Measurements from ENCODE around the gene TSPAN9.

The TSPAN9 gene

DNA sequence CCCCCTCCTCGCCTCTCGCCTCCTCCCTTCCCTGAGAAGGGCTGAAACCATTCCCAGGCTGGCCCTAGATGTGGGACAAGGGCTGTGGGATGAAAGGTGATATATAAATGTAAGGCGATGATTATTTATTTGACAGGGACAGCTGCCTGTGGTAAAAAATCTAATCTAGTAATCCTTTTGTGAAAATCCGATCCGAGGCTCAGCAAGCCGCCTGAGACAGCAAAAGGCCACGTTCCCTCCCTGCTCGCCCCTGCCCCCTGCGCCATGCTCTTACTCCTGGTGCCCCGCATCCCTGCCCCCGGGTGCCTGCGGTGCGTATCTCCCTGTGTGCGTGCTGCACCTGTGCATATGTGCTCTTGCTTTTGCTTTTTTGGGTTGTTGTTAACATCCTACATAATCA lies 65.2 kb downstream of the TSPAN9 start:
- no peak for DNase-seq

DNA sequence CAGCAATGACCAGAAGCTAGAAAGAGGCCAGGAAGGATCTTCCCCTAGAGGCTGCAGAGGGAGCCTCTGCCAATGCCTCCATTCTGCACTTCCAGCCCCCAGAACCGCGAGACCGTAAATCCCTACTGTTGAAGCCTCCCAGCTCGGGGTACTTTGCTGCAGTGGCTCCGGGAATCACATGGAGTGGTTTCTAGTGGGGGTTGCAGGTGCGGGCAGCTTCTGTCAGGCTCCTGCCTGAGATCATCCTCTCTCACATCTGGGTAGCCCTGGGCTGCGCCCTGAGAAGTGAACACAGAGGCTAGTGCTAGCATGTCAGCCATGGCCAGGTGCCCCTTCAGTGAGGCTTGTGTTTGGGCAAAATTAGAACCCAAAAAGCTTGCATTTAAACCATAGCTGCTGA lies 67.3 kb downstream of the TSPAN9 start:
- no peak for DNase-seq

DNA sequence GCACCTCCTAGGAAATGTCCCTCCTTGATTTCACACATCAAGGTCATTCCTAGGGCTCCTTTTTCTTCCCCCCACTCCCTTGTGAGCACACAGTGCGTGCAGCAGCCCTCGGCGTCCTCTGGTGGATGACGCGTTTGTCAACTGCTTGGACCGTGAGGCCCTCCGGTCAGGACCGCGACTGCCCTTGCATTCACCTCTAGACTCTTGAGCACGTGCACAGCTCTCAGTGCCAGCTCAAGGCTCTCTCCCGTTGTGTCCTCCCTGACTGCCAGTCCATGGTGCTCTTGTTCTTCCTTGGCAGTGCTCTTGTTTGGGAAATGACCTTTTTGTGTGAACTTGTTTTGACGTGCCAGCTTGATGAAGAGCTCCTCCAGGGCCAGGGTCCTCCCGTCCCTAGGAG lies 67.9 kb downstream of the TSPAN9 start:
- no peak for DNase-seq

DNA sequence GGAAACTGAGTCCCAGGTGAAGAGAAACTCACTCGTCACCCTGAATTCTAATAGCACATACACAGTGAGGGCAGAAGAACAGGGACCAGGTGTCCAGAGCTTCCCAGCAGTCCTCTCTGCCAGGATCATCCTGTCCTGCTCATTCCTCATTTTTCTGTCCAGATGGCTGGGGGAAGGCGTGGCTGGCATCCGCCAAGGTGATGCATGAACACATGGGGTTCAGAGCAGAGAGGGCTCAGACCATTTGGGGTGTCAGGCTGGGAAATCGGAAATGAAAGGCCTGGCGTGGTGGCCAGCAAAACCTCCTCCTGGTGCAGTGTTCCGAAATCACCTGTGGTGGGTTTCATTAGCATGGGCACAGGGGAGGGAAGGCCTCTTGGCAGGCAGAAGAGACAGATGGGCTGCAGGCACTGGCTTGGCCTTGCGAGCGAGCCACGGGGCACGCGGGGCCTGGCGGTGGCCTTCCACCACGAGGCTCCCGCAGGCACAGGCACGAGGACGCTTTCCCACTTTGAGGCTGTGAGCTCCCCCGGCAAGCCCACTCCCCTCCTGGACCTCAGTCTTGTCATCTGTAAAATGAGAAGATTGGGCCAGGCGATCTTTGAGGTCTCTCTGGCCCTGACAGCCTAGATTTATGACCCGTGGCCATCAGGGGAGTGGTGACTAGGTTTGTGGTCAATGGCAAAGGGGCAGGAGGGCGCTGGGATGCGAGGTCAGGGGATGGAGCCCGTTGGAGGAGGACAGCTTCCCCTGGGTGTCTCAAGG lies 68.5 kb downstream of the TSPAN9 start:
- DNase-seq: no peak

DNA sequence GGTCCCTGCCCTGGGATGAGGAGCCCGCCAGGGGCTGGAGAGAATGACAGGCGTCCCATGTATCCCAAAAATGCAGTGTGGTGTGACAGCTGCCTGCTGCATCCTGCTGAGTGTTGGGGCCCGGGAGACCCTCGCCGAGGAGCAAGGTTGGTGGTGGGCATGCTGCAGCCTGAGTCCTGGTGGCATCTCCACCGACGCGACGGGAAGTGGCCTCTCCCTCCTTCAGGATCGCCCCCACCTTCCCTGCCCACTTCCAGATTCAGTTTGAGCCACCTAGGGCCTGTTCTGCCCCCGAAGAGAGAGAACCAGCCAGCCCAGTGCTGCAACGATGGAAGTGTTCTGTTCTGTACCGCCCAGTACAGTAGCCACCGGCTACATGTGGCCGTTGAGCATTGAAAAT lies 70.1 kb downstream of the TSPAN9 start:
- no peak for DNase-seq

DNA sequence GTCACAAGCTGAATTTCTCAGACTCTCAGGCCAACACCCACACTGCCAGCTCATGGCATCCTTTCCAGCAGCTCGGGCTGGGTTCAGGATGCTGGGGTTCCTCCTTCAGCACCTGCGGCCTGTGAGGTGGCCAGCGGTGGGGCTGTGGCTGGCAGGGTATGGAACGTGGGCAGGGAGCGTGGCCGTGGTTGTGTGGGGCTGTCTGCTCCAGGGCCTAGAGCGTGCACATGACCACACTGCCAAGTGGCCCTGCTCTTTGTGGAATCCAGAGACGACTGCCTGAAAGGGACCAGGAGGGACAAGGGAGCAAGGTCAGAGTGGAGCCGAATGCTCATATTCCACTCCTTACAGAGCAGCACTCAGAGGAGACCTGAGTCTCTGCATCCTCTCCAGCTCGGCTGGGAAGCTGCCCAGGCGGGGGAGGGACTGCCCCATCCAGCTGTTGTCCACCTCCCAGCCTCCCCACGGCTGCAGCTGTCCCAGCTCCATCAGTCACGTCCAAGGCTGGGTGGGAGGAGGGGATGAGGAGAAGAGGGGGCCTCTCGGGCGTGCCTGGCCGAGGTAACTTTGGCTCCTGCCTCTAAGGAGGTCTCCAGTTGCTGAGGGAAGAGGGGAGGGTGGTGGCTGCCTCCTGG lies 71.3 kb downstream of the TSPAN9 start:
- no peak for DNase-seq

DNA sequence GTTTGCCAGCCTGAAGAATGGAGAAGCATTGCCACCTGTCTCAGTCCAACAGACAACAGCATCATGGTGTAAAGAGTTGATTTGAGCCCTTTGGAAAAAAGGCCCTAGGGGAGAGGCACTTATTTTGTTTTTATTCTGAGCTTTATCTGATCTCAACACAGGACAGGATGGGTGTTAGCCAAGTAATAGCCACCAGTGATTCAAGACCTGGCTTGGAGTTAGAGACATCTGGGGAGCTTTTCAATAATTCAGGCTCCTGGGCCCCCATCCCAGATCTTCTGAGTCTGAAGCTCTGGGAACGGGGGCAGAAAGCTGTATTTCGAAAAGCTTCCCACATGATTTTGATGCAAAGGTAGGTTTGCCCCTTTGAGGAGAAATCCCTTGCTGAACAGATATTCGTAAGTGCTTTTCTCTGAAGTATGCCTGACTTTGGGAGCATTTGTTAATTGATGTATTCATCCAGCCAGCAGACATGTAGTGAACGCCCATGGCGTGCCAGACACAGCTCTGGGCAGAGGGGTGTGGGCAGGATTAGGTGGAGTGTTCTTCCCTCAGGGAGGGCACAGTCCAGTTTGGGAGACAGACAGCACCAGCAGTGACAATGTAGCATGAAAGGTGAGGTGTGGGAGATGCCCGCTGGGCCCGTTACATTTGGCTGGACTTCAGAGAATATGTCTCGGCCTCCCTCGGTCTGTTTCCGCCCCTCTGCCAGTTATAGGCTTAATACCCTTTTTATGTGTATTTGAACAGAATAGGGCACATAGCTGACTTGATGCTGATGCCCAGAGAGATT lies 72.5 kb downstream of the TSPAN9 start:
- no peak for DNase-seq

DNA sequence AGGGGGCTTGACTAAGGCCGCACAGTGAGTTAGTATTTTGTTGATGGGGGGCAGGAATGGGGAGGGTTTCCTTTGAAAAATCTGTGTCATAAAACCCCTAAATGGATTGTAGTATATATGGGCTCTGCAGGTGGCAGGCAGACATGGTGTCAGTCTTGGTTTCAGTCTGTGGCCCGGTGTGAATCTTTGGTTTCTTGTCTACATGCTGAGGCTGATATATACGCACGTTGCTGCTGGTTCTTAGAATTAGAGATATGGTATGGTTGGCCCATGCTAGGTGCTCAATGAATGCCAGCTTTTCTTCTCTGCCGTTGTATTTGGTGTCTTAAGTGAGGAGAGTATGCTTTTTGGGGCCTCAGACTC lies 73.1 kb downstream of the TSPAN9 start:
- no peak for DNase-seq

DNA sequence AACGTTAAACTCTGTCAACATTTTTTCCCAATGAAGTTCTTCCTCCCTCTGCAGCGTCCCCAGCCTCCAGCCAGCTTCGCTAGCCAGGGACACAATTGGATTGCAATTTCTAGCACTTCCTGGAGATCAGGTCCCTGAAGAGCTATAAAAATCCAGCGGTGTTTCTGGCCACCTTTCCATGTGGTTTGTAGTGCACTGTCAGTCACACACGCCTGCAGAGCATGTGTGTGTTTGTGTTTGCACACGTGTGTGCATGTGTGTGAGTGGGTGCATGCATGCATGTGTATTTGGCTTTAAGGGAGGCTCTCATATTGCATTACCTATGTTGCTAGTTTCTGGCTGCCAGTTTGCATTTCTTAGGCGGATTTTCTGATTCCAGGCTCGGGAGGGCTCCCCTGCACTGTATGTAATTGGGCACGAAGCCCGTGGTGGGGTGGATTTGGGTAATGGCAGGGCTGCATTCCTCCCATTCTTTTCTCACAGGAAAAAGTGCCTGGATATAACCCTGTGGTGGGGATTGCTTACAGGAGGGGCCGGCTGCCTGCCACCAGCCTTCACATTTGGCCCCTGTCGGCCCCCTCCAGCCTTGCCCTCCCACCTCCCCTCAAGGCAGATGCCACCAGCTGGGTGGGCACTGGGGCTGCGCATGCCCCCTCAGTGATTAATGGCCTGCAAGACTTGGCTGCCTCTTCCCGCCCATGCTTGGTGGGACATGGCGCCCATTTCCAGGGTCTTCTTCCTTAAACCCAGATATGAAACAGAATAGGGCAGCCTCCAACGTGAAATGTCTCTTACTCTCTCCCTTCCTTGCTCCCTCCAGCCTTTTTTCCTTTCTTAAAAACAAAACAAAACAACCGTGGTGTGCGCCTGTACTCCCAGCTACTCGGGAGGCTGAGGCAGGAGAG lies 74.0 kb downstream of the TSPAN9 start:
- peak; percentile 91 for DNase-seq

DNA sequence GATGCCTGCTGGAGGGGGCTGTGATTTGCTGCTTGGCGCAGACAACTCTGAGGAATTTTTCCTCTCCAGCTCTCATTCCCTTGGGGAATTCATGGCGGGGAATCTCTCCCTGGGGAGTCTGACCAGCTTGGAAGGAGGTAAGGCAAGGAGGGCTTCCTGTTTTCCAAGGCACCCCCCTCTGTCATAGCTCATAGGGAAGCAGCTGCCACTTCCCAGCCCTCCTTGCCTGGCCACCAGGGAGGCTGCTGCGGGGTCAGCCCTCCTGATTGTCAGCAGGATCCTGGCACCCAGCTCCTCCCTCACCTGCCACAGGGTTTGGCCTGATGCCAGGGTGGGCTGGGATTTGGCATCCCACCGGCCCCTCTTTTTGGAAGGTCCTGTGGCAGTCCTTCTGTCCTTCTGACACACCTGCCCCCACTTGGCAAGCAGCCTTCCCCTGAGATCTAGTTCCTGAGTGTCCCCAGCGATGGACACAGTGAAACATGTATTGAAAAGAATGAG lies 74.9 kb downstream of the TSPAN9 start:
- peak; percentile 80 for DNase-seq

DNA sequence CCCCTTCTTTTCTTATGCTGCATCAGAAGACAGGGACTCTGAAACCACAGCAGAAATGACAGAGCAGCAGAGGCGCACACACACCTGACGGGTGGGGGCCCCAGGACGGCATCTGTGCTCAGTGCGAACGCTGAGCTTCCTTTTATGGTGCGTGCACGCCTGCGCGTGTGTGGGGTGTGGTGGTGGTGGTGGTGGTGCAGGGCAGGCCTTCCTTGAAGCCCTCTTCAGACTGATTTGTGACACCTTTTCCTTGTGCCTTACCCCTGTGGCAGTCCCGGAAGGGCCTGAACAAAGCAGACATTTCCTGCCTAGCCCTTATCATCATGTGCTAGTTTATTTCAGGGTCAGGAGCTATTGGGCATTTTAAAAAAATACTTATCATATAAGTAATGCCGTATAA lies 75.7 kb downstream of the TSPAN9 start:
- DNase-seq: no peak

DNA sequence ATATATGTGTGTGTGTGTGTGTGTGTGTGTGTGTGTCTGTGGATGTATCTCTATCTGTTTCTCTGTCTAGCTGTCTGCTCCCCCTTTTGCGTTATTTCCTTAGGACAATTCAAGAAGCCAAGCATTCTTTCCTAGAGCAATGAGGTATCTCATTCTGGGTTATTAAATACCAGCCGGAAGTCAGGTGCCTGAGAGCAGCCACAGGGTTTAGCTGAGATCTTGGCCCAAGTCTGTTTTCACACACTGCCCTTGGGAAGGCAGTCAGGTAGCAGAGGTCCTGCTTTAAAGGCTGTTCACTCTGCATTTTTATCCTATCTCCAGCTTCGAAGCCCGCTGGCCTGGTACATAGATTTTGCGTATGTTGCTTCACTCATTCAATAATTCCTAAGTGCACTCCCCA lies 76.8 kb downstream of the TSPAN9 start:
- no peak for DNase-seq

DNA sequence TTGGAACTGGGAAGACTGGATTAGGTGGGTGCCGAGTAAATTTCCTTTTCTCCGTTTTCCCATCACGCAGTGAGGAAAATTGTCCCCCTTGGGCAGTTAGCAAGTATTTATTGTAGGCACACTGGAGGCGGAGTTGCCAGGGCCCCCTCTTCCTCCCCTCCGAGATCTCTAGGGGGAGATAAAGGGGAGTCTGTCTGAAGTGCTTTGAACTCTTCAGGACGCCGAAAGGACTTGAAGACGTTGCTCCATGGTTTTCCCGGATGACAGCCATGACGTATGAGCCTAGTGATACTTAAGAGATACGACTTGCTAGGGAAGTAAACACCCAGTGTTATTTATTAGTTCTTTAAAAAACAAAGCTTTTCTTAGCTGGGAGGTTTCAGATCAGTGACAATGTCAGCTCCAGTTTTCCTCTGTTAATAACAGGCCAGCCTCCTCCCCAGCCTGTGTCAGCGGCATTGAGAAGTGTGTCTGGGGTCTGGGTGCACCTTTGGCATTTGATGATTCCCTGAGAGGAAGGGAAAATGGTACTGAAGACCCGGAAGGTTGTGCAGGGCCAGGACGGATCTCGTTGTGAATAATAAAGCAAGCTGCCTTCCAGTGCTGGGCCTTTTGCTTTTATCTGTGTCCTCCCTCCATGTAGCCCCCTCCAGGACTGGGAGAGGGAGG lies 78.7 kb downstream of the TSPAN9 start:
- DNase-seq: no peak

DNA sequence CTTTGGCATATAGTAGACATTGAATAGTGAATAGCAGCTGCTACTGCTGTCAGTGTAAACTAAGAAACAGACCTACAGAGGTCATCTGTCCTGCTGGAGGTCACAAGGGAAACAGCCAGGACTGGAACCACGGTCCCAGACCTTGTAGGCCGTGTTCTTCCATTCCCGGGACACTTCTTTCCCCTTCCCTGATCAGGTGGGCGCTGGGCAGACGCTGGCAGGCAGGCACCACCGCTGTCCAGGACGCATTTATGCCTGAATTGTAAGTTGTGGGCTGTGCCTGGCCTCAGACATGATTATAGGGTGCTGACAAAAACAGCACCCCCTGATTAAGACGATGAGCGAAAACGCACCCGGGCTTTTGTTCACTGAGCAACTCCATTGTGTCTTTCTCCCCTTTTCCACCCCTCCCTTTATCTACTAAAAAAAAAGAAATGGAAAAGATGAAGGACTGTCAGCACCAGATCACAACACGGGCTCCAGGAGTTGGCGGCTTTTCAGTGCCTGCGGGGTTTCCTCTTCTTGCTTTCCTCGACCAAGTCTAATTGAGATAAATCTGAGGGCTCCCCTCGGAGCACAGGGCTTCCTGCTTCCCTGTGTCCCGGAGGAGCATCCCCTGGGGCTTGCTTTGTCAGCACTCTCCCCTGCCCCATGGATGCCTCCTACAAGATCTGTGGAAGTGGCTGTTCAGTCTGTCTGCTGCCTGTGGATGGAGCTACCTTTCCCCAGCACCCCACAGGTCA lies 80.6 kb downstream of the TSPAN9 start:
- DNase-seq: no peak

DNA sequence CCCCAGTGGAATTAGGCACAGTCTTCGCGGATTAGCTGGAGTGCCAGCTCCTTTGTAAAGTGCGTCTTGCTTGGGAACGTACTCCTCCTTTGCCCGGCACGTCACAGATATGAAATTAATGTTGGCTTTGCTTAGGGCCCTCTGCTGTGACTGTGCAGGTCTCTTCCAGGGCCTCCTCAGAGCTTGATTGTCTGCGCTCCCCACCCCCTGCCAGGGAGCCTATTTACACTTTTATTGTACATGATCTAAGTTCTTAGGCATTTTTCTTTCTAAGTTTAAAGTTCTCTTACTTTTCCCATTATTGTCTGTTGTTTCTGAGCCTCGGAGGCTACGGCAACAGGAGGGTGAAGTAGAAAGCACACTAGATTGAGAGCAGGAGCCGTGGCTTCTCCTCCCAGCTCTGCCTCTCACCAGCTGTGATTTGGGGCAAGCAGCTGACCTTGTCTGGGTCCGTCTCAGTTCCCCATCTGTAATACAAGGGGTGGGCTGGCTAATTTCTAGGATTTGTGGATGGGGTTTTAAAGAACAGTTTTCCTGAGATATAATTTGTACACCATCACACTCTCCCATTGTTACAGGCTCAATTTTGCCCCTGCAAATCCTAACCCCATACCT lies 81.8 kb downstream of the TSPAN9 start:
- no peak for DNase-seq

DNA sequence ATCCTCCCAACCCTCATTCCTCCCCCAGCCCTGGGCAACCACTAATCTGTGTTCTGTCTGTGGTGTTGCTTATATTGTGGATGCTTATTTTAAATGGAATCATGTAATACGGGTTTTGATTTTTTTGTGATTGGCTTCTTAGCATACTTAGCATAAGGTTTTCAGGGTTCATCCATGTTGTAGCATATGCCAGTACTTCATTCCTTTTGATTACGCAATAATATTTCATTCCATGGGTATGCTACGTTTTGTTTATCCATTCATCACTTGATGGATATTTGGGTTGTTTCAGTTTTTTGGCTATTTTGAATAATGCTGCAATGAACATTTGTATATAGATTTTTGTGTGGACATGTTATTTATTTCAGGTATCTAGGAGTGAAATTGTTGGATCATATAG lies 82.9 kb downstream of the TSPAN9 start:
- DNase-seq: no peak

DNA sequence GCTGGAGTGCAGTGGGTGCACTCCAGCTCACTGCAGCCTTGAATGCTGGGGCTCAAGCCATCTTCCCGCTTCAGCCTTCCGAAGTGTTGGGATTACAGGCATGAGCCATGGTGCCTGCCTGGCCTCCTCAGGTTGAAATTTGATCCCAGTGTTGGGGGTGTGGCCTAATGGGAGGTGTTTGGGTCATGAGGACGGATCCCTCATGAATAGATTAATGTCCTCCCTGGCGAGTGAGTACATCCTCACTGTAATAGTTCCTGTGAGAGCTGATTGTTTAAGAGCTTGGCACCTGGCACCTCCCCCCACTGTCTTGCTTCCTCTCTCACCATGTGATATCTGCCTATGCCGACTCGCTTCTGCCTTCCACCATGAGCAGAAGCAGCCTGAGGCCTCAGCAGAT lies 84.7 kb downstream of the TSPAN9 start:
- no peak for DNase-seq

DNA sequence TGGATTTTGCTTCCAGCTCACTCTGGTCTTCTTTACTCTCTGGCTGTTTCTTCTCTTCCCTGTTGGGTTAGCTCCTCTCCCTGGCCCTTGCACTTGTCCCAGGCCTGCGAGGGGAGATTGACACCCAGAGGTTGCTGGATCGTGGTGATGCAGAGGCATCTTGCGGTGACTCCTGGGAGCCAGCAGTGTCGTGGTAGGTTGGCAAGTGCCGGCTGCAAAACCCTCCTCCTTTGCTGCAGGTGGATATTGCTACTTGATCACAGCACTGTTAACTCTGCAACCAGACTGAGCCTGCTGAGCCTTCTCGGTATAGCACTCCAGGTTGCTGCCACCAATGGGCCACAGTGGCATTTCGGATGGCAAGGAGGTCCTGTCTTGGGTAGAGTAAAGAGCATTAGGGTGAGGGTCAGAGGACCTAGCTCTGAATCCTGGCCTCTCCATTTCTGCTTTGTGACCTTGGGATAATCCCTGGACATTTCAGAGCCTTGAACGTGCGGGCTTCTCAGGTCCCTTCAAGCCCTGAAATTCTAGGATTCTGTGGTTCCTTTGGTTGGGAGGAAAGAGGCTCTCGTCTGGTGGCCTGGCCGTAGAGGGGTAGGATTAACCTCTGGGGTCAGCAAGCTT lies 87.4 kb downstream of the TSPAN9 start:
- no peak for DNase-seq

DNA sequence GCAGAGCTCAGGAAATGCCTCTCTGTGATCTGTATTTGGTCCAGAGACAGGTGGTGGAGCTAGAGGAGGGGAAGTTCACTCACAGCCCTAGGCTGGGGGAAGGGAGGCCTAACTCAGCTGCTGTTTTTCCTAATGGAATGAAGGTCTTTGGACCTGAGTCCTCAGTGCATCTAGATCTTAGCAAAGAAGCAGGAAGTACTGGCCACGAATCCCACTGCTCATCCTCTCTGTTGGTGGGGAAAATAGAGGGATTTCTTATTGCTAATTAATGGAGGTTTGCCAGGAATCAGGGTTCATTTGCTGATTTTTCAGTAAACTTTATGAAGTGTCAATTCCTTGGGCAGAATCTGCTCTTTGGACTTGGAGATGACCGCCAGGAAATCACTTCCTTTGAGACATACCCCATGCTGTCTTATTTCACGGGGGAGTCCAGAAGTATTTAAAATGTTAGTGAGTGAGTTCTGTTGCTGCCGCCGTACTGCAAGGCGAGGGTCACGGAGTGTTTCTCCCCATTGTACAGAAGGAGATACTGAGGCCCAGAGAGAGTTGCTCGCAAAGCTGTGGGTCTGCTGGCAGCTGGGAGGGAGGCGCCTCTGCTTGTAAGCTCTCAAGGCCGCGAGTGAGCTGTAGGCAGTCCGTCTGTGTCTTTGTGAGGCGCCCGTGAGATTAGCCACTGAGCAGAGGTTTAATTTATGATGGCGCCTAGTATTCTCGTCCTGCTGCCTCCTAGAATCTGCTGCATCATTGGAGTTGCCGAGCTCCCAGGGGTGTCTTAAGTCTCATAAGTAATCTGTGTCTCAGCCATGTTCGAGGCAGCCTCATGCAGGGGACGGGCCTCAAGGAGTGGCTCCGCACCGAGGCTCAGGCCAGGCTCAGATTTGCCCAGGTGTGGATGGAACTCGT lies 88.2 kb downstream of the TSPAN9 start:
- DNase-seq: peak; percentile 80

Measured in islet precursor cell (in vitro differentiated cells).